Thoracic aorta (tissue), 2 donors: Measurements from ENCODE around the gene LCE6A. TPM values are rescaled to one million over a fixed set of nuclear protein-coding genes. Genes with fewer than 3 reads are reported as not detected.

Experiments
- ATAC-seq: fragments of 150-250 bp; one replicate; pipeline ENCODE4 v1.8.0; 2017; ENCODE audit warnings: low read depth; ENCODE audit not compliant: insufficient number of reproducible peaks, low FRiP score
- DNase-seq: peaks from one replicate; pipeline ENCODE4 v3.0.0-alpha.2; 2020; ENCODE audit warnings: low spot score
- H3K27ac ChIP-seq, 2 donors: fragments of 200-600 bp; sonication (generic); 1 replicate in 1 of 2; 2 replicates in 1 of 2; pipeline ENCODE4 v1.5.1; 2016; ENCODE audit warnings: mild to moderate bottlenecking in 2 of 2, moderate library complexity in 2 of 2
- H3K27me3 ChIP-seq: fragments of 200-600 bp; sonication (generic); replicated peaks from 2 replicates; pipeline ENCODE4 v1.6.0; 2016; ENCODE audit warnings: mild to moderate bottlenecking; ENCODE audit not compliant: insufficient read depth
- H3K36me3 ChIP-seq: fragments of 200-600 bp; sonication (generic); one replicate; pipeline ENCODE4 v1.5.1; 2016
- H3K4me1 ChIP-seq, 2 donors: fragments of 200-600 bp; sonication (generic); 1 replicate in 1 of 2; 2 replicates in 1 of 2; pipeline versions ENCODE4 v1.5.1 to v1.6.0; 2016; ENCODE audit warnings: low read depth in 2 of 2, mild to moderate bottlenecking in 1 of 2; ENCODE audit not compliant: control insufficient read depth in 1 of 2
- H3K4me3 ChIP-seq: fragments of 200-600 bp; sonication (generic); 2 replicates; pipeline ENCODE4 v1.5.1; 2016; ENCODE audit warnings: mild to moderate bottlenecking
- H3K9me3 ChIP-seq: fragments of 200-600 bp; sonication (generic); 2 replicates; pipeline ENCODE4 v1.5.1; 2016
- total RNA-seq, 2 donors: library from RNA; depleted of rRNA; stranded (reverse); fragments of >200 nt; gene quantifications; one replicate each; pipeline versions ENCODE4 v1.1.0 to v1.2.3, GENCODE V29; 2016
- TF ChIP-seq, protein P1 (sequence below): fragments of 200-600 bp; sonication (generic); IDR thresholded peaks from one replicate; pipeline ENCODE4 v1.5.1; 2019; ENCODE audit warnings: antibody characterized with exemption

LCE6A gene
- total RNA-seq, 2 donors from 2014 or later: not detected

- Histone ChIP-seq H3K4me1 (no peaks in the 10 kb centered on the region), H3K27ac (no peak within 1 kb of the TSS), H3K36me3 (no peaks in the 10 kb centered on the region), H3K4me3 (no peak within 1 kb of the TSS), H3K27me3 (no peaks in the 10 kb centered on the region), H3K9me3 (no peaks in the 10 kb centered on the region)
- no peak for ATAC-seq
- DNase-seq: no peak
- TF ChIP-seq, protein P1, sequence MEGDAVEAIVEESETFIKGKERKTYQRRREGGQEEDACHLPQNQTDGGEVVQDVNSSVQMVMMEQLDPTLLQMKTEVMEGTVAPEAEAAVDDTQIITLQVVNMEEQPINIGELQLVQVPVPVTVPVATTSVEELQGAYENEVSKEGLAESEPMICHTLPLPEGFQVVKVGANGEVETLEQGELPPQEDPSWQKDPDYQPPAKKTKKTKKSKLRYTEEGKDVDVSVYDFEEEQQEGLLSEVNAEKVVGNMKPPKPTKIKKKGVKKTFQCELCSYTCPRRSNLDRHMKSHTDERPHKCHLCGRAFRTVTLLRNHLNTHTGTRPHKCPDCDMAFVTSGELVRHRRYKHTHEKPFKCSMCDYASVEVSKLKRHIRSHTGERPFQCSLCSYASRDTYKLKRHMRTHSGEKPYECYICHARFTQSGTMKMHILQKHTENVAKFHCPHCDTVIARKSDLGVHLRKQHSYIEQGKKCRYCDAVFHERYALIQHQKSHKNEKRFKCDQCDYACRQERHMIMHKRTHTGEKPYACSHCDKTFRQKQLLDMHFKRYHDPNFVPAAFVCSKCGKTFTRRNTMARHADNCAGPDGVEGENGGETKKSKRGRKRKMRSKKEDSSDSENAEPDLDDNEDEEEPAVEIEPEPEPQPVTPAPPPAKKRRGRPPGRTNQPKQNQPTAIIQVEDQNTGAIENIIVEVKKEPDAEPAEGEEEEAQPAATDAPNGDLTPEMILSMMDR: no peak
Observed at GRCh38 chr1:152827173-152827572, 15.5 kb upstream of the LCE6A start, which contains the start of gene LCE1A. TSS of gene LCE1A (plus strand) at chr1:152827473. CDS start at chr1:152827473, 0 bp downstream.

- no peak for DNase-seq
- Histone ChIP-seq H3K27me3 (no peaks in the 10 kb centered on the region), H3K4me3 (no peak overlapping the region), H3K27ac (no peak overlapping the region), H3K9me3 (no peaks in the 10 kb centered on the region), H3K36me3 (no peaks in the 10 kb centered on the region), H3K4me1 (no peaks in the 10 kb centered on the region)
- no peak for ATAC-seq
- TF ChIP-seq, protein P1: no peak
Observed at GRCh38 chr1:152836870-152837269, 5.8 kb upstream of the LCE6A start.

DNA sequence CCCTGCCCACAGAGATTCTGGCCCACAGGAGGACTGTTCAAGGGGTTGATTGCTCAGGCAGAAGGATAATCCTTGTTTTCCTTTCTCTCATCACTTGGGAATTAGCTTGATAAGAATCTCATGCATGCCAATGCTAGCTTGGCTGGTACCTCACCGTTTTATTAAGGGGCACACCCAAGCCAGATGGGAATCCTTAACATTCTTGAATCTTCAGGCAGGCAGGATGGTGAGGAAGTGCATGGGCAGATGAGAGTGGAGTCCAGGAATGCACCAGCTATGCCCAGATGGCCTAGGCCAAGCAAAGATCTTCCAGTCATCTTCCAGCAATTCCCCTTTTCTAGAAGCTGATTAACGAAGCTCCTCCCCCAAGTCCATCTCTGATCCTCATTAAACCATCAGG, 13.0 kb downstream of the LCE6A start:
- Histone ChIP-seq H3K27ac (no peak overlapping the region), H3K36me3 (no peaks in the 10 kb centered on the region), H3K9me3 (no peaks in the 10 kb centered on the region), H3K4me1 (no peaks in the 10 kb centered on the region), H3K4me3 (no peak overlapping the region), H3K27me3 (no peaks in the 10 kb centered on the region)
- DNase-seq (no peak), ATAC-seq (no peak)
- TF ChIP-seq, protein P1: no peak

GRCh38 chr1:152858062-152858461, 15.4 kb downstream of the LCE6A start:
- no peaks in the 10 kb centered on the region for H3K27me3 ChIP-seq
- no peak overlapping the region for H3K4me3 ChIP-seq
- TF ChIP-seq, protein P1: no peak
- no peaks in the 10 kb centered on the region for H3K4me1 ChIP-seq
- H3K27ac ChIP-seq: no peak overlapping the region
- DNase-seq: no peak
- no peaks in the 10 kb centered on the region for H3K36me3 ChIP-seq
- no peaks in the 10 kb centered on the region for H3K9me3 ChIP-seq
- ATAC-seq: no peak

DNA sequence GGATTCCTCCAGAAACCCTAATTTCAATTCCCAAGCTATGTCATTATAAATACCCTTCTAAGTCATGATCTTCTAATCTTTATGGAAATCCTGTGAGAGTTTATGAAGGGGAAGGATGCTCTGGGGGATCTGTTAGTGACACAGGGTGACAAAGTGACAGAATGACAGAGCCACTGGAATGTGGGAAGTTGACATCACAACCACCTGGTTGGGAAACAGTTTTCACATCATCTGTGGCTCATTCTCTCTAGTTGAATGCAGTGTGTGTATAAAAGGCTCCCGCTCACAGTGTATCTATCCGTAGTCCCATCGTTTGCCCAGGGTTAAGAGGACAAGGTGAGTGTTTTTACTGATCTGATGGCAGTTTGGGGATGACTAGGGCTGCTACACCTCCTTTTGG, 17.0 kb downstream of the LCE6A start, which contains the start of gene LCE7A:
Gene LCE7A, plus strand, starts transcription at position 301 of the 400 bp plus-strand sequence. CDS start 702 bp downstream, outside the sequence.
- Histone ChIP-seq H3K4me1 (no peaks in the 10 kb centered on the region), H3K36me3 (no peaks in the 10 kb centered on the region), H3K27me3 (no peaks in the 10 kb centered on the region), H3K4me3 (no peak within 1 kb of the TSS), H3K27ac (no peak within 1 kb of the TSS), H3K9me3 (no peaks in the 10 kb centered on the region)
- TF ChIP-seq, protein P1: no peak
- ATAC-seq (no peak), DNase-seq (no peak)
